ENCODE measurements around the gene TLK1. TPM values are rescaled to one million over a fixed set of nuclear protein-coding genes. Genes with fewer than 3 reads are reported as not detected.

Gene TLK1
- total and polyA plus RNA-seq, 12 donors = 5.8 to 41.8 (median 31.1) TPM

GRCh38 chr2:171046048-171046560 lies 114.6 kb downstream of the TLK1 start:
- ATAC-seq = no peak
- Histone ChIP-seq H3K27me3 (no peaks in the 10 kb centered on the region), H3K36me3 (peaks cover 0 to 98% (median 33%) of the 10 kb centered on the region in 9 donors), H3K9me3 (no peaks in the 10 kb centered on the region), H3K4me3 (no peak overlapping the region), H3K27ac (no peak overlapping the region), H3K4me1 (no peaks in the 10 kb centered on the region)
- TF ChIP-seq CTCF (IDR thresholded peaks at IDR 0.05) = no peak
- intact Hi-C loops (cut with DNase I) = loop anchor here in 1 of 10 donors (5.0 kb wide), 1 partner anchor 1856 kb away; no protein-coding TSS in a partner anchor
- WGBS, 2 donors = 93 to 95% methylated on average over 3 of the region's 3 CpGs
- DNase-seq = no peak

- Histone ChIP-seq H3K4me1 (no peaks in the 10 kb centered on the region), H3K27ac (no peak overlapping the region), H3K36me3 (peaks cover 0 to 98% (median 27%) of the 10 kb centered on the region in 9 donors), H3K4me3 (no peak overlapping the region), H3K9me3 (no peaks in the 10 kb centered on the region), H3K27me3 (no peaks in the 10 kb centered on the region)
- ATAC-seq (no peak), DNase-seq (no peak)
- intact Hi-C loops (cut with DNase I) = no loop called here
- no peak for TF ChIP-seq CTCF (IDR thresholded peaks at IDR 0.05)
- WGBS, 2 donors = 64 to 65% methylated on average over 6 of the region's 6 CpGs
These were observed 116.3 kb downstream of the TLK1 start for GRCh38 chr2:171044416-171044815.

GRCh38 chr2:171042253-171042969 lies 118.3 kb downstream of the TLK1 start:
- Histone ChIP-seq H3K4me3 (no peak overlapping the region), H3K27me3 (no peaks in the 10 kb centered on the region), H3K27ac (no peak overlapping the region), H3K36me3 (peaks cover 0 to 97% (median 17%) of the 10 kb centered on the region in 9 donors), H3K4me1 (no peaks in the 10 kb centered on the region), H3K9me3 (no peaks in the 10 kb centered on the region)
- TF ChIP-seq CTCF (IDR thresholded peaks at IDR 0.05) = no peak
- ATAC-seq (no peak), DNase-seq (no peak)
- WGBS, 2 donors = 95% methylated on average over 1 of the region's 1 CpG
- intact Hi-C loops (cut with DNase I) = no loop called here

- intact Hi-C loops (cut with DNase I) = no loop called here
- Histone ChIP-seq H3K27me3 (no peaks in the 10 kb centered on the region), H3K9me3 (no peaks in the 10 kb centered on the region), H3K4me1 (no peaks in the 10 kb centered on the region), H3K4me3 (no peak overlapping the region), H3K36me3 (peaks cover 0 to 80% (median 8%) of the 10 kb centered on the region in 9 donors), H3K27ac (no peak overlapping the region)
- DNase-seq = no peak
- TF ChIP-seq CTCF (IDR thresholded peaks at IDR 0.05) = no peak
- WGBS, 2 donors = 93 to 97% methylated on average over 2 of the region's 2 CpGs
- ATAC-seq = no peak
These were observed 124.2 kb downstream of the TLK1 start for GRCh38 chr2:171036532-171036931.

All from heart right ventricle (tissue), 16 donors.